ENCODE data around the gene DEGS1.

Gene DEGS1

GRCh38 chr1:224212618-224213061, 29.6 kb downstream of the DEGS1 start:
- DNase-seq (ENCODE audit: low read depth in 1 of 2, low spot score in 1 of 2) = no peak

GRCh38 chr1:224213438-224214119, 30.5 kb downstream of the DEGS1 start:
- no peak for DNase-seq (ENCODE audit: low read depth in 1 of 2, low spot score in 1 of 2)

GRCh38 chr1:224216382-224216781, 33.3 kb downstream of the DEGS1 start:
- DNase-seq (ENCODE audit: low read depth in 1 of 2, low spot score in 1 of 2) = no peak

GRCh38 chr1:224217655-224218623, 34.9 kb downstream of the DEGS1 start:
- DNase-seq (ENCODE audit: low read depth in 1 of 2, low spot score in 1 of 2) = no peak

GRCh38 chr1:224219011-224219611, 36.1 kb downstream of the DEGS1 start:
- DNase-seq (ENCODE audit: low read depth in 1 of 2, low spot score in 1 of 2) = no peak

- DNase-seq (ENCODE audit: low read depth in 1 of 2, low spot score in 1 of 2) = no peak
Observed at GRCh38 chr1:224219612-224220059, 36.6 kb downstream of the DEGS1 start.

GRCh38 chr1:224223819-224224714, 41.0 kb downstream of the DEGS1 start:
- no peak for DNase-seq (ENCODE audit: low read depth in 1 of 2, low spot score in 1 of 2)

GRCh38 chr1:224226849-224227502, 43.9 kb downstream of the DEGS1 start:
- no peak for DNase-seq (ENCODE audit: low read depth in 1 of 2, low spot score in 1 of 2)

GRCh38 chr1:224234017-224234416, 51.0 kb downstream of the DEGS1 start:
- DNase-seq (ENCODE audit: low read depth in 1 of 2, low spot score in 1 of 2) = no peak

GRCh38 chr1:224235813-224236493, 52.9 kb downstream of the DEGS1 start:
- DNase-seq (ENCODE audit: low read depth in 1 of 2, low spot score in 1 of 2) = no peak

- DNase-seq (ENCODE audit: low read depth in 1 of 2, low spot score in 1 of 2) = no peak
Observed at GRCh38 chr1:224237119-224237881, 54.3 kb downstream of the DEGS1 start.

GRCh38 chr1:224238212-224238611, 55.2 kb downstream of the DEGS1 start:
- no peak for DNase-seq (ENCODE audit: low read depth in 1 of 2, low spot score in 1 of 2)

- DNase-seq (ENCODE audit: low read depth in 1 of 2, low spot score in 1 of 2) = no peak
Observed at GRCh38 chr1:224238756-224239155, 55.7 kb downstream of the DEGS1 start.
